Keratinocyte (primary cell): ENCODE data around the gene DEFB127. TPM values are rescaled to one million over a fixed set of nuclear protein-coding genes. Genes with fewer than 3 reads are reported as not detected.

Experiments used
- DNase-seq: peaks from one replicate; pipeline ENCODE4 v3.0.0-alpha.2; 2011; ENCODE audit warnings: low read depth, missing footprints, low spot score
- FAIRE-seq: peaks from 2 replicates; lab custom pipeline; 2011; peaks lifted over from hg19 to GRCh38; lab: Jason Lieb, UNC
- H2AFZ ChIP-seq: 2 replicates; pipeline ENCODE4 v1.6.0; 2012; ENCODE audit warnings: low read length, control low read depth, inconsistent platforms; ENCODE audit not compliant: control insufficient read depth
- H3K27ac ChIP-seq: 2 replicates; pipeline ENCODE4 v1.5.1; 2011; ENCODE audit warnings: low read length; ENCODE audit not compliant: control insufficient read depth, insufficient read depth
- H3K27me3 ChIP-seq: 3 replicates; pipeline ENCODE4 v1.6.0; 2011; ENCODE audit warnings: low read length; ENCODE audit not compliant: control insufficient read depth, insufficient read depth; ENCODE audit errors: extremely low read depth
- H3K36me3 ChIP-seq, 2 experiments: 2 replicates in 1 of 2; 3 replicates in 1 of 2; pipeline ENCODE4 v1.5.1; 2011; ENCODE audit warnings: low read length in 2 of 2, mild to moderate bottlenecking in 1 of 2; ENCODE audit not compliant: control insufficient read depth in 2 of 2, insufficient read depth in 2 of 2; ENCODE audit errors: extremely low read depth in 1 of 2
- H3K4me1 ChIP-seq: 3 replicates; pipeline ENCODE4 v1.5.1; 2011; ENCODE audit warnings: low read length; ENCODE audit not compliant: control insufficient read depth, insufficient read depth; ENCODE audit errors: extremely low read depth
- H3K4me2 ChIP-seq: 3 replicates; pipeline ENCODE4 v1.6.0; 2011; ENCODE audit warnings: low read depth, low read length; ENCODE audit not compliant: control insufficient read depth, insufficient read depth; ENCODE audit errors: extremely low read depth
- H3K4me3 ChIP-seq, 3 experiments: fragments of 200-600 bp in 1 of 3; sonication (generic) in 1 of 3; 2 replicates in 2 of 3; 3 replicates in 1 of 3; pipeline ENCODE4 v1.5.1; 2011 to 2016; ENCODE audit warnings: low read length in 3 of 3, mild to moderate bottlenecking in 3 of 3, control low read depth in 2 of 3, inconsistent platforms in 1 of 3, low read depth in 1 of 3, mixed read lengths in 1 of 3, mixed run types in 1 of 3, moderate library complexity in 1 of 3; ENCODE audit not compliant: control insufficient read depth in 2 of 3, insufficient read depth in 2 of 3; ENCODE audit errors: extremely low read depth in 1 of 3
- H3K79me2 ChIP-seq: 2 replicates; pipeline ENCODE4 v1.6.0; 2012; ENCODE audit warnings: low read length; ENCODE audit not compliant: control insufficient read depth, insufficient read depth
- H3K9ac ChIP-seq: 3 replicates; pipeline ENCODE4 v1.6.0; 2011; ENCODE audit warnings: low read length; ENCODE audit not compliant: control insufficient read depth, insufficient read depth; ENCODE audit errors: extremely low read depth
- H3K9me1 ChIP-seq: 3 replicates; pipeline ENCODE4 v1.6.0; 2011; ENCODE audit warnings: low read length; ENCODE audit not compliant: control insufficient read depth, insufficient read depth; ENCODE audit errors: extremely low read depth
- H3K9me3 ChIP-seq: 2 replicates; pipeline ENCODE4 v1.5.1; 2012; ENCODE audit warnings: low read depth, low read length; ENCODE audit not compliant: control insufficient read depth
- H4K20me1 ChIP-seq: 3 replicates; pipeline ENCODE4 v1.6.0; 2011; ENCODE audit warnings: low read length; ENCODE audit not compliant: control insufficient read depth, insufficient read depth; ENCODE audit errors: extremely low read depth
- EZH2 ChIP-seq: IDR thresholded peaks from one replicate; pipeline ENCODE4 v1.6.1; 2012; ENCODE audit warnings: inconsistent platforms, mild to moderate bottlenecking, low read length, moderate library complexity
- dilution Hi-C: fragments of 300-500 bp; cut with MboI; formaldehyde crosslinking; loops from one replicate; pipeline ENCODE4 v1.7.0; 2020; ENCODE audit warnings: low sequenced_read_pairs; ENCODE audit not compliant: extremely low pct_ligation_motif_present
- polyA plus RNA-seq, 5 experiments: library from polyadenylated mRNA; depleted of rRNA in 3 of 5; stranded (reverse) in 3 of 5; stranded (forward) in 1 of 5; unstranded in 1 of 5; fragments of >200 nt; gene quantifications; 1 replicate in 1 of 5; 2 replicates in 3 of 5; 3 replicates in 1 of 5; pipeline versions ENCODE4 v1.2.1 to v1.2.3, GENCODE V29; 2011 to 2012; ENCODE audit warnings: missing spikeins in 2 of 5, low read depth in 1 of 5, low replicate concordance in 1 of 5
- TF ChIP-seq, protein P1 (sequence below), 3 experiments: IDR thresholded peaks in 1 of 3; conservative IDR thresholded peaks in 1 of 3; optimal IDR thresholded peaks in 1 of 3; 2 replicates in 2 of 3; 3 replicates in 1 of 3; pipeline versions ENCODE3 to v1.5.1; 2011; ENCODE audit warnings: low read length in 3 of 3, mild to moderate bottlenecking in 3 of 3, moderate library complexity in 2 of 3, control low read depth in 1 of 3, inconsistent platforms in 1 of 3; ENCODE audit not compliant: insufficient read depth in 2 of 3; ENCODE audit errors: extremely low read depth in 1 of 3

The DEFB127 gene
- polyA plus RNA-seq, 1 donor (not counting 4 experiments of a cell fraction or from before 2014, with no cell fraction given), result not detected

DNA sequence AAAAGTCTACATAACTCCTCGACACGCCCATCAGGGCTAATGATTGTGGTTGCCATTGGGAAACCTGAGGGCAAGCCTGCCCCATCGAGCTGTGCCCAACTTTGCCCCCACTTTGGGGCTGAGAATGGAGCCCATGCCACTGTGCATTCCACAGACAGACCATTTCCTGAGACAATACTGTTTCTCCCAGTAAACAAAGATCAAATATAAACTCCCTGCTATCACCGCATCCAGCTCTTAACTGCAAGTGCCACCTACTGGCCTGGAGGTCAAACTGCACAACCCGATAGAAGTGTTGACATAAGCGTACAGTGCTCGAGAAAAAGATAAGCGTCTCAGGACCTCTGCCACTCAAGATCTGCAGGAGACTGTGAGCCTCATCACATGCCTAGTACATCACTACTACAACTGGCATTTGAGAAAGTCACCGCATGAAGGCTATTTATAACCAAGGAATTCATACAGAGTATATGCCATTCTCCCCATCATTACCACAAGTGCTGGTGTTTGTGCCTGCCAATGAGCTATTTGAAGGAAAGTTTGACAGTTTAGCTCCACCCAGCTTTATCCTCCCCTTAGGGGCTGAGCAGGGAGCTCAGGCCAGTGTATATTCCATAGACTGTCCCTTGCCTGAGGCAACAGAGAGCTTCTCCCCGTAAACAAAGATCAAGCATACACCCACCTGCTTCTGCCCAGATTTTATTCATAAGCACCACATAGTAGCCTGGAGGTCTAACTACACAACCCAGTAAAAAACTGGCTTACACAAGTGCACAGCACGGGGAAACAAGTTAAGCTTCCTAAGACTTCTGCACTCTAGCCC is 19.4 kb upstream of the DEFB127 start:
- no peak overlapping the region for H3K4me2 ChIP-seq
- no peak overlapping the region for H3K4me3 ChIP-seq
- no peaks in the 10 kb centered on the region for H4K20me1 ChIP-seq
- H3K4me1 ChIP-seq, result no peaks in the 10 kb centered on the region
- no peak overlapping the region for H2AFZ ChIP-seq
- H3K27me3 ChIP-seq, result no peaks in the 10 kb centered on the region
- H3K9me3 ChIP-seq, result peaks cover 6% of the 10 kb centered on the region
- DNase-seq, result no peak
- TF ChIP-seq EZH2, result no peak
- TF ChIP-seq, protein P1, sequence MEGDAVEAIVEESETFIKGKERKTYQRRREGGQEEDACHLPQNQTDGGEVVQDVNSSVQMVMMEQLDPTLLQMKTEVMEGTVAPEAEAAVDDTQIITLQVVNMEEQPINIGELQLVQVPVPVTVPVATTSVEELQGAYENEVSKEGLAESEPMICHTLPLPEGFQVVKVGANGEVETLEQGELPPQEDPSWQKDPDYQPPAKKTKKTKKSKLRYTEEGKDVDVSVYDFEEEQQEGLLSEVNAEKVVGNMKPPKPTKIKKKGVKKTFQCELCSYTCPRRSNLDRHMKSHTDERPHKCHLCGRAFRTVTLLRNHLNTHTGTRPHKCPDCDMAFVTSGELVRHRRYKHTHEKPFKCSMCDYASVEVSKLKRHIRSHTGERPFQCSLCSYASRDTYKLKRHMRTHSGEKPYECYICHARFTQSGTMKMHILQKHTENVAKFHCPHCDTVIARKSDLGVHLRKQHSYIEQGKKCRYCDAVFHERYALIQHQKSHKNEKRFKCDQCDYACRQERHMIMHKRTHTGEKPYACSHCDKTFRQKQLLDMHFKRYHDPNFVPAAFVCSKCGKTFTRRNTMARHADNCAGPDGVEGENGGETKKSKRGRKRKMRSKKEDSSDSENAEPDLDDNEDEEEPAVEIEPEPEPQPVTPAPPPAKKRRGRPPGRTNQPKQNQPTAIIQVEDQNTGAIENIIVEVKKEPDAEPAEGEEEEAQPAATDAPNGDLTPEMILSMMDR (optimal IDR thresholded peaks at IDR 0.05 in 1 of 3, IDR thresholded peaks at IDR 0.05 in 1 of 3, conservative IDR thresholded peaks at IDR 0.05 in 1 of 3; ENCODE audit: extremely low read depth in 1 of 3, insufficient read depth in 2 of 3, low read length in 3 of 3), result peak in 2 of 3 experiments; percentile 27 to 31
- dilution Hi-C loops, result no loop called here
- no peaks in the 10 kb centered on the region for H3K36me3 ChIP-seq
- FAIRE-seq, result no peak
- no peak overlapping the region for H3K9ac ChIP-seq
- no peaks in the 10 kb centered on the region for H3K9me1 ChIP-seq
- H3K79me2 ChIP-seq, result no peaks in the 10 kb centered on the region
- no peak overlapping the region for H3K27ac ChIP-seq

DNA sequence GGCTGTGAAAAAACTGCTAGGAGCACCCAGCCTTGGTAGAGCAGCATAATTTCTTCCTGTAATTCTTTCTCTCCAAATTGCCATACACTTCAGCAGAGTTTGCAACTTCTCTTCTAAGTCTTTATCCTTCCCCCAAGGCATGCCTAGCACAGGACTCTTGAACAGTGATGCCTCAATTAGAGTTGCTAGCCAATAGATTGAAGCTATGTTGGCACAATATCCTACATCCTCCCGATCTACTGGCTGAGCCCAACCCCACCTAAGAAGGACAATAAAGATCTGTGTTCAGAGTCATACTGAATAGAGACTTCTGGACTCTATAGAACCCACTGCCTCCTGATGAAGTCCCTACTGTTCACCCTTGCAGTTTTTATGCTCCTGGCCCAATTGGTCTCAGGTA is 15.0 kb upstream of the DEFB127 start, which contains the start of gene DEFB126:
Gene DEFB126 (plus strand): TSS at position 301 of the 400 bp plus-strand sequence. CDS start 39 bp downstream, at position 340.
- Histone ChIP-seq H3K9me3 (peaks cover 6% of the 10 kb centered on the region), H3K27ac (no peak within 1 kb of the TSS), H2AFZ (no peak within 1 kb of the TSS), H3K79me2 (no peaks in the 10 kb centered on the region), H3K4me1 (no peaks in the 10 kb centered on the region), H3K36me3 (no peaks in the 10 kb centered on the region), H3K4me2 (no peak within 1 kb of the TSS), H4K20me1 (no peaks in the 10 kb centered on the region), H3K9me1 (no peaks in the 10 kb centered on the region), H3K4me3 (no peak within 1 kb of the TSS), H3K9ac (no peak within 1 kb of the TSS), H3K27me3 (peaks cover 6% of the 10 kb centered on the region)
- FAIRE-seq (no peak), DNase-seq (no peak)
- TF ChIP-seq EZH2, result no peak
- TF ChIP-seq, protein P1 (optimal IDR thresholded peaks at IDR 0.05 in 1 of 3, IDR thresholded peaks at IDR 0.05 in 1 of 3, conservative IDR thresholded peaks at IDR 0.05 in 1 of 3; ENCODE audit: extremely low read depth in 1 of 3, insufficient read depth in 2 of 3, low read length in 3 of 3), result no peak
- dilution Hi-C loops, result no loop called here
